Measurements from ENCODE around the gene MTFR1L.
A peak's percentile ranks its signal among the peaks of the same experiment; 100 is the strongest.

Gene MTFR1L

DNA sequence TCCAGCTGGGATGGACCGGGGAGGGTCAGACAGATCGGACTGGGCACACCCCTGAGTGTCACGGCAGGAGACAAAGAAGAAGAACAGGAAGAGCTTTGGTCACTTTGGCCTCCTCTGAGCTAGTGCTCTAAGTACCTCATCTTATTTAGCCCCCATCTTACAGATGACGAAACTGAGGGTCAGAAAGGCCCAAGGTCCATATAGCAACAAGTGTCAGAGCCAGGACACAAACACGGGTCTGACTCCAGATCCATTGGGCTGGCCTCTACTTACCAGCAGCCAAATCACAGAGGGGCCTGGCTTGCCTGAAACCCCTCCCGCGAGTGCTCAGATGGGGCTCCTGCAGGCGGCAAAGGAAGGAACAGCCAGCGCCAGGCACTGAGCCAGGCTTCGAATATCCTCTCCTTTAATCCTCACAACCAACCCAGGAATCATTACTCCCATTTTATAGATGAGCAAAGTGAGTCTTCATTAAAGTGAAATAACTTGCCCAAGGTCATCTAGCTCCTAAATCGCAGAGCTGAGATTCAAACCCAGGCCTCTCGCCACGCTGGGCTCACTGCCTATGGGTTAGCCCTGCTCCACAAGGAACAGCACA lies 45.4 kb upstream of the MTFR1L start:
- TF ChIP-seq, protein P1, sequence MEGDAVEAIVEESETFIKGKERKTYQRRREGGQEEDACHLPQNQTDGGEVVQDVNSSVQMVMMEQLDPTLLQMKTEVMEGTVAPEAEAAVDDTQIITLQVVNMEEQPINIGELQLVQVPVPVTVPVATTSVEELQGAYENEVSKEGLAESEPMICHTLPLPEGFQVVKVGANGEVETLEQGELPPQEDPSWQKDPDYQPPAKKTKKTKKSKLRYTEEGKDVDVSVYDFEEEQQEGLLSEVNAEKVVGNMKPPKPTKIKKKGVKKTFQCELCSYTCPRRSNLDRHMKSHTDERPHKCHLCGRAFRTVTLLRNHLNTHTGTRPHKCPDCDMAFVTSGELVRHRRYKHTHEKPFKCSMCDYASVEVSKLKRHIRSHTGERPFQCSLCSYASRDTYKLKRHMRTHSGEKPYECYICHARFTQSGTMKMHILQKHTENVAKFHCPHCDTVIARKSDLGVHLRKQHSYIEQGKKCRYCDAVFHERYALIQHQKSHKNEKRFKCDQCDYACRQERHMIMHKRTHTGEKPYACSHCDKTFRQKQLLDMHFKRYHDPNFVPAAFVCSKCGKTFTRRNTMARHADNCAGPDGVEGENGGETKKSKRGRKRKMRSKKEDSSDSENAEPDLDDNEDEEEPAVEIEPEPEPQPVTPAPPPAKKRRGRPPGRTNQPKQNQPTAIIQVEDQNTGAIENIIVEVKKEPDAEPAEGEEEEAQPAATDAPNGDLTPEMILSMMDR (conservative IDR thresholded peaks at IDR 0.05; ENCODE audit: control insufficient read depth, insufficient read depth, low read depth, low read length) = no peak
- no peak overlapping the region for H3K4me3 ChIP-seq (ENCODE audit: control insufficient read depth, low read depth, low read length)
- no peak for DNase-seq (ENCODE audit: low read depth)

DNA sequence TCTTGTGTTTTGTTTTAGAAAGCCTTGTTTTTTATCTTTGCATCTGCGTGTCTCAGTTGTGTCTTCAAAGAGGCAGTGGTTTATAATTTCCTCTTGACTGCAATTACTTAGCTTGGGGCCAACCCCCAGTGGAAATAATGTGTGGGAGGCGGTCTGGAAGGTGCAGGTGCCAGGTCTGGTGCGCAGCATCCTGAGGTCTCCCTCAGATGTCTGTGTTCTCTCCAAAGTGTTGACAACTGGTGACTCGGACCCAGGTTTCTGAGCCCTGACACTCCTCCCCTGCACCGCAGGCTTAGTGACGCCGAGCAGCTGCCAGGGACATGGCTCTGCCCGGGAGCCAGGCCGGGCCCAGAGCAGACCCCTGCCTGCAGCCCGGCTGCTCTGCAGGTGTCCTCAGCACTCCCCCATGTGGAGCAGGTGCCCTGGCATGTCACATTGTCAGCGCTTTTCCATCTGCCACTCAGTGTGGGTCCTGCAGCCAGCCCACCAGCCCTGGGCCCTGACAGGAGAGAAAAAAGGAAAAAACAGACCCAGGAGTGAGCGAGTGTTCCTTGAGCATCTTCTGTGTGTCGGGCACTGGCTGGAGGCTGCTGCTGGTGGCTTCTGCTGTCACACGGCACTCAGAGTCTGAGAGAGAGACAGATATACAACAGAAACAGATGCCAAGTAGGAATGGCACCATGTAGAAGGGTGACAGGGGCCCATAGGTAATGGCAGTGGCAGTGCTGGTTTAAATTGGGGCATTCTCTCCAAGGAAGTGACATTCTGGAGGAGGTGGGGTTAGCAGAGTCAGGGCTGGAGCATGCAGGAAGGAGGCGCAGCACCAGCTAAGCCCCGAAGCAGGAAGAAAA lies 44.6 kb upstream of the MTFR1L start:
- DNase-seq (ENCODE audit: low read depth) = no peak
- TF ChIP-seq, protein P1 (conservative IDR thresholded peaks at IDR 0.05; ENCODE audit: control insufficient read depth, insufficient read depth, low read depth, low read length) = no peak
- H3K4me3 ChIP-seq (ENCODE audit: control insufficient read depth, low read depth, low read length) = no peak overlapping the region

DNA sequence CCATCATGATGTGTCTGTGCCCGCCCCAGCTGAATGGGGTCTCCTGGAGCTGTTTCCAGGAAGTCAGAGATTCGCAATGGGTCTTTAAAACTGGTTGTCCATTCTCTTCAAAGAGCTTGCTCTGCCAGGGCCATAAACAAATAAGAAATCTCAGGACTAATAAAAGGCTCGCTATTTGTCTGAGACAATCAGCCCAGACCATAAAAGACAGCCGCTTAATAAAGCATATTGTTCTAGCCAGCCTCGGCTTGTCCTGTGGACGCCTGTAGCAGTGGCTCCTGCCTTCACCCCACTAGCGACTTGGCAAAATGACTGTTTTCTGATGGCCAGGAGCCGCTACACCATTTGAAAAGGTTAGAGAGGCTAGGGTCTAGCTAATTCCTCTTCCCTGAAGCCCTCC lies 40.4 kb upstream of the MTFR1L start:
- DNase-seq (ENCODE audit: low read depth) = no peak

DNA sequence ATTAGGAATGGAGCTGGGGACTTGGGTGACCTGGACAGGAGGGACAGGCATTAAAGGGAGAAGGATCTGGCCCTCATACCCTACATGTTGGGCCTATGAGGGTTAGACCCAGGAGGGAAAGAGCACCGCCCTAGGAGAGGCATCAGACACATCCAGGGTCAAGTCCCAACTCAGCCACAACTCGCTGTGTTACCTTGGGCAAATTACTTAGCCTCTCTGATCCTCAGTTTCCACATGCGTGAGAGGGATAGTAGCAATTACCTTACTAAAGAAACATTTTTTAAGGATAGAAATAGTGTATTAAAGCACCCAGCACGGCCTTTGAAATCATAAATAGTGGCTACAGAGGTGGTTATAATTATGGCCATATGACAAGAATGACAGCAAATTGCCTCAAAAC lies 39.9 kb upstream of the MTFR1L start:
- TF ChIP-seq, protein P1 (conservative IDR thresholded peaks at IDR 0.05; ENCODE audit: control insufficient read depth, insufficient read depth, low read depth, low read length) = no peak
- no peak for DNase-seq (ENCODE audit: low read depth)
- no peak overlapping the region for H3K4me3 ChIP-seq (ENCODE audit: control insufficient read depth, low read depth, low read length)

More for the DNA sequence above, 40.4 kb upstream of the MTFR1L start:
- no peak overlapping the region for H3K4me3 ChIP-seq (ENCODE audit: control insufficient read depth, low read depth, low read length)
- TF ChIP-seq, protein P1 (conservative IDR thresholded peaks at IDR 0.05; ENCODE audit: control insufficient read depth, insufficient read depth, low read depth, low read length) = no peak

DNA sequence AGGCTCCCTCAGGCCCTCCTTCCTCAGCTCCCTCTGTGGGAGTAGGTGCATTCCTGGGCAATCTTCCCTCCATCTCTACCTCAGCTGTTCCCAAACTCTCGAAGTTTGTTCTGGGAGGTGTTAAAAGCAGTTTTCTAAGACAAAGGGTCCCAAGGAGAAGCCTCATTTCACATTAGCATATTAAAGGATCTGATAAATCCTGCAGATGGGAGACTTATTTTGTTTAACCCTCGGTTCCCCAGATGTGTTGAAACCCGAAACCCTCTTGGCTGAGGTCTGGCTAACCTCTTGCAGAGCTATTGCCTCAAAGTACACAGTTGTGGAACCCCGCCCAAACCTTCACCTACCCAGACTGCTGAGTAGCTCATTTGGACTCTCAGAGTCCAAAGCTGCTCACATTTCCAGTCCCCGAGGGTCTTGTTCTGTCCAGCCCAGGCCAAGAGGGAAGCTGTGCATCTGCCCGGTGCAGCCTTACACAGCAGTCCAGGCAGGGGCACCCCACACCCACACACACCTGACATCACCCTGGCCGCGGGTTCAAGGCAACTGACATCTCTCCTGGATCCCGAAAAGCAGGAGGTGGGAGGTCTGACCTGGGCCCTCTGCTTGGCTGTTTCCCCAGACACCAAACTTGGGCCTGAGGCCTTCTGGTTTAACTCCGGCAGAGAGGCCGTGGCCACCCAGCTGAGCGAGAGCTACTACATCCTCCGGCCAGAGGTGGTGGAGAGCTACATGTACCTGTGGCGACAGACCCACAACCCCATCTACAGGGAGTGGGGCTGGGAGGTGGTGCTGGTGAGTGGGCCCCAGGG lies 39.2 kb upstream of the MTFR1L start:
- peak; percentile 70 for DNase-seq (ENCODE audit: low read depth)
- no peak overlapping the region for H3K4me3 ChIP-seq (ENCODE audit: control insufficient read depth, low read depth, low read length)
- TF ChIP-seq, protein P1 (conservative IDR thresholded peaks at IDR 0.05; ENCODE audit: control insufficient read depth, insufficient read depth, low read depth, low read length) = no peak

DNA sequence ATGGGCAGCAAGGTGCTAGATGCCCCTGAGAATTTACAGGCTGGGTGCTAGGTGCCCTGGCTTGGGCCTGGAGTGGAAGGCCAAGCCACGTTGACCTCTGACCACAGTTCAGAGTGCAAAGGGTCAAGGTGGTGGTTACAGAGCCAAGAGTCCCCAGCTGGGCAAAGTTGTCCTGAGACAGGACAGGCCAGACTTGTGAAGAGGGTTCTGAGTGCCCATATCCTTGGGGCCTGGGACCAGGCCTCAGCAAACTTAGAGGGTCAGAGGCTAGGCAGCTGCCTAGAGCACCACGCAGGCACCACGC lies 38.7 kb upstream of the MTFR1L start:
- no peak for DNase-seq (ENCODE audit: low read depth)

More for the DNA sequence above, 38.7 kb upstream of the MTFR1L start:
- TF ChIP-seq, protein P1 (conservative IDR thresholded peaks at IDR 0.05; ENCODE audit: control insufficient read depth, insufficient read depth, low read depth, low read length) = no peak
- no peak overlapping the region for H3K4me3 ChIP-seq (ENCODE audit: control insufficient read depth, low read depth, low read length)
